Smooth muscle cell of the umbilical artery (primary cell): Measurements from ENCODE around the gene F3. TPM values are rescaled to one million over a fixed set of nuclear protein-coding genes. Genes with fewer than 3 reads are reported as not detected.

Experiments
- total RNA-seq: library from RNA; depleted of rRNA; stranded (reverse); fragments of >200 nt; gene quantifications from 2 replicates; pipeline ENCODE4 v1.2.3, GENCODE V29; 2014

The F3 gene
- total RNA-seq = 62.7 and 94.4 TPM in 2 replicates

GRCh38 chr1:94541246-94542087, at the start of gene F3:
Gene F3 (minus strand): TSS chr1:94541759. CDS start chr1:94541636, 123 bp downstream.

Other genes with a start within 250 kb of the F3 start
- 54.5 and 54.6 TPM in 2 replicates for gene ABCD3, start 123.4 kb downstream of the F3 start, total RNA-seq